Right cardiac atrium (tissue), 5 donors: ENCODE data around the gene TMEM121. TPM values are rescaled to one million over a fixed set of nuclear protein-coding genes. Genes with fewer than 3 reads are reported as not detected.

ENCODE experiments used
- ATAC-seq, 2 donors: fragments of 200-7000 bp; cut with Tn5 transposase; one replicate each; pipeline versions ENCODE4 v1.8.0 to v1.9.1; 2020; ENCODE audit warnings: moderate library complexity in 2 of 2, mild to moderate bottlenecking in 1 of 2
- DNase-seq, 3 donors: peaks; one replicate each; pipeline ENCODE4 v3.0.0-alpha.2; 2020
- H3K27ac ChIP-seq: one replicate; pipeline ENCODE4 v1.5.1; 2013; ENCODE audit warnings: mild to moderate bottlenecking, low read length, control low read depth, moderate library complexity
- H3K27me3 ChIP-seq: one replicate; pipeline ENCODE4 v1.6.1; 2013; ENCODE audit not compliant: control insufficient read depth, insufficient read depth
- H3K4me1 ChIP-seq: one replicate; pipeline ENCODE4 v1.6.1; 2013; ENCODE audit warnings: low read length; ENCODE audit not compliant: control insufficient read depth, insufficient read depth
- H3K4me3 ChIP-seq: one replicate; pipeline ENCODE4 v1.5.1; 2013; ENCODE audit warnings: low read length, control low read depth
- H3K9me3 ChIP-seq: one replicate; pipeline ENCODE4 v1.6.1; 2013; ENCODE audit warnings: low read length; ENCODE audit not compliant: control insufficient read depth
- WGBS: extraction: QIAGEN DNeasy Blood & Tissue Kit; methylation state at CpG from one replicate; pipeline ENCODE4 v1.1.7; 2013; 5-methylcytosine and 5-hydroxymethylcytosine counted together
- intact Hi-C, 4 donors: fragments of 100-400 bp; cut with DNase I; formaldehyde crosslinking; loops; one replicate each; pipeline versions ENCODE4 v1.11.0 to v1.14.0; 2022 to 2023
- polyA plus RNA-seq: library from polyadenylated mRNA; stranded (reverse); fragments of 200-250 nt; gene quantifications from one replicate; pipeline ENCODE4 v1.2.3, GENCODE V29; 2013
- total RNA-seq, 4 donors: library from RNA; stranded (reverse); fragmentation: NEBNext Ultra II Directional; extraction: Animal tissue kit (Norgen Biotek cat#: 25700); gene quantifications; one replicate each; pipeline ENCODE4 v1.2.1, GENCODE V29; 2021
- donor health status: healthy with polysubstance abuse.
- donor health status: DM: no; HTN: yes; CAD: no.
- donor health status: DM: no; HTN: no; CAD: no.
- donor health status: DM: no; HTN: yes; CAD: no; lungs with severe emphysema.
- donor health status: DM: yes; HTN: yes; CAD: no.

Gene TMEM121
- total and polyA plus RNA-seq, 5 donors: 2.3 to 4.4 (median 3.5) TPM

- intact Hi-C loops: loop anchor here in 1 of 4 donors (5.0 kb wide), 1 partner anchor 122 kb away; no protein-coding TSS in a partner anchor
- DNase-seq: peak in 2 of 3 donors; percentile 54 to 70
- H3K27ac ChIP-seq: no peak overlapping the region
- H3K27me3 ChIP-seq: no peaks in the 10 kb centered on the region
- no peaks in the 10 kb centered on the region for H3K9me3 ChIP-seq
- 89% methylated on average over 16 of the region's 16 CpGs for WGBS
- H3K4me1 ChIP-seq: no peaks in the 10 kb centered on the region
- no peak overlapping the region for H3K4me3 ChIP-seq
- no peak for ATAC-seq
Measured at GRCh38 chr14:105493921-105494605, 32.3 kb upstream of the TMEM121 start.

- Histone ChIP-seq H3K4me3 (no peak overlapping the region), H3K27ac (no peak overlapping the region), H3K4me1 (no peaks in the 10 kb centered on the region), H3K9me3 (no peaks in the 10 kb centered on the region), H3K27me3 (no peaks in the 10 kb centered on the region)
- WGBS: 98% methylated on average over 6 of the region's 6 CpGs
- ATAC-seq (no peak), DNase-seq (no peak)
- intact Hi-C loops: loop anchor here in 1 of 4 donors (5.0 kb wide), 1 partner anchor 122 kb away; no protein-coding TSS in a partner anchor
Measured at GRCh38 chr14:105494606-105494929, 31.8 kb upstream of the TMEM121 start.

- no peak overlapping the region for H3K27ac ChIP-seq
- H3K27me3 ChIP-seq: no peaks in the 10 kb centered on the region
- no peaks in the 10 kb centered on the region for H3K9me3 ChIP-seq
- DNase-seq (peak in 2 of 3 donors; percentile 57 to 59), ATAC-seq (no peak)
- no peaks in the 10 kb centered on the region for H3K4me1 ChIP-seq
- 78% methylated on average over 18 of the region's 18 CpGs for WGBS
- H3K4me3 ChIP-seq: no peak overlapping the region
- intact Hi-C loops: no loop called here
Measured at GRCh38 chr14:105495101-105495989, 31.0 kb upstream of the TMEM121 start.

- H3K4me1 ChIP-seq: no peaks in the 10 kb centered on the region
- intact Hi-C loops: no loop called here
- H3K27me3 ChIP-seq: no peaks in the 10 kb centered on the region
- WGBS: 87% methylated on average over 18 of the region's 18 CpGs
- H3K4me3 ChIP-seq: no peak overlapping the region
- no peak for ATAC-seq
- DNase-seq: peak in 1 of 3 donors; percentile 53
- no peaks in the 10 kb centered on the region for H3K9me3 ChIP-seq
- H3K27ac ChIP-seq: no peak overlapping the region
Measured at GRCh38 chr14:105495990-105496830, 30.2 kb upstream of the TMEM121 start.

- no peaks in the 10 kb centered on the region for H3K4me1 ChIP-seq
- H3K9me3 ChIP-seq: no peaks in the 10 kb centered on the region
- DNase-seq: peak in 1 of 3 donors; percentile 40
- intact Hi-C loops: no loop called here
- no peak overlapping the region for H3K4me3 ChIP-seq
- WGBS: 94% methylated on average over 32 of the region's 32 CpGs
- no peak for ATAC-seq
- H3K27me3 ChIP-seq: no peaks in the 10 kb centered on the region
- no peak overlapping the region for H3K27ac ChIP-seq
Measured at GRCh38 chr14:105496831-105497591, 29.4 kb upstream of the TMEM121 start.

- no peaks in the 10 kb centered on the region for H3K27me3 ChIP-seq
- intact Hi-C loops: no loop called here
- no peak overlapping the region for H3K27ac ChIP-seq
- H3K4me1 ChIP-seq: no peaks in the 10 kb centered on the region
- no peak for ATAC-seq
- 91% methylated on average over 31 of the region's 31 CpGs for WGBS
- no peaks in the 10 kb centered on the region for H3K9me3 ChIP-seq
- DNase-seq: peak in 1 of 3 donors; percentile 63
- no peak overlapping the region for H3K4me3 ChIP-seq
Measured at GRCh38 chr14:105497671-105498429, 28.5 kb upstream of the TMEM121 start.

GRCh38 chr14:105498430-105499255 lies 27.7 kb upstream of the TMEM121 start:
- H3K27me3 ChIP-seq: no peaks in the 10 kb centered on the region
- peak in 1 of 3 donors; percentile 60 for DNase-seq
- H3K4me1 ChIP-seq: no peaks in the 10 kb centered on the region
- no peak for ATAC-seq
- H3K27ac ChIP-seq: no peak overlapping the region
- no peak overlapping the region for H3K4me3 ChIP-seq
- 85% methylated on average over 36 of the region's 36 CpGs for WGBS
- intact Hi-C loops: no loop called here
- no peaks in the 10 kb centered on the region for H3K9me3 ChIP-seq

- DNase-seq (peak in 1 of 3 donors; percentile 65), ATAC-seq (no peak)
- Histone ChIP-seq H3K27me3 (no peaks in the 10 kb centered on the region), H3K9me3 (no peaks in the 10 kb centered on the region), H3K4me1 (no peaks in the 10 kb centered on the region), H3K4me3 (no peak overlapping the region), H3K27ac (no peak overlapping the region)
- intact Hi-C loops: no loop called here
- WGBS: 70% methylated on average over 27 of the region's 27 CpGs
Measured at GRCh38 chr14:105499256-105500035, 26.9 kb upstream of the TMEM121 start.
